Testis (tissue), 2 donors: ENCODE measurements around the gene SLC28A3.

Source experiments
- POLR2A ChIP-seq: fragments of 450-650 bp; IDR thresholded peaks from one replicate; pipeline ENCODE4 v1.6.1; 2017; ENCODE audit warnings: antibody characterized with exemption, mild to moderate bottlenecking, moderate library complexity
- TF ChIP-seq, protein P1 (sequence below), 3 experiments: fragments of 450-650 bp in 2 of 3; fragments of 200-600 bp in 1 of 3; sonication (generic) in 1 of 3; IDR thresholded peaks; one replicate each; pipeline ENCODE4 v1.5.1; 2016 to 2019; ENCODE audit warnings: antibody characterized with exemption in 3 of 3, mild to moderate bottlenecking in 2 of 3, moderate library complexity in 1 of 3

DNA sequence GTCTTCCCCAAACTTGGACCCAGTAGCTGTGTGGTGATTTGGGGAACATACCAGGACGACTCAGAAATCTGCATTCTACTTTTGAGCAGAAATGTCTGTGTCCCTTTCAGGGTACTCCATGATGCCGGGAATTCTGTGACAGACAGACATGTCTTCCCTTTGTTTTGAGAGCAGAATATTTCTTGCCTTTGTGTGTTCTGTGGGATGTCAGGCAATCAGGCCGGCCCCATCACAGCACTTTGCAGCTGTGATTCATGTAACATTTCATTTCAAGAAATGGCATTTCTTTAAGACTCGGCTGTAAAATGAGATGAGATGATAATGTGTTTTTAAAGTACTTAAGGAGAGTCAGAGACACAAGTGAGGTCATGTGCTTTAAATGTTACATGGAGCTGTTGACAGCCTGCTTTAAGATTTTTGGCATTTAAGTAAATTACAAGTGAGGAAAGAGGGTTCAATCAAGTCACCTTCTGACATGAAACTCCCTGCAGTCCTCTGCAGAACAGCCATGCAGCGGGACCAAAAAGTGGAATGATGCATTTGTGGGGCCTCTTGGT lies 98.7 kb downstream of the SLC28A3 start:
- TF ChIP-seq, protein P1, sequence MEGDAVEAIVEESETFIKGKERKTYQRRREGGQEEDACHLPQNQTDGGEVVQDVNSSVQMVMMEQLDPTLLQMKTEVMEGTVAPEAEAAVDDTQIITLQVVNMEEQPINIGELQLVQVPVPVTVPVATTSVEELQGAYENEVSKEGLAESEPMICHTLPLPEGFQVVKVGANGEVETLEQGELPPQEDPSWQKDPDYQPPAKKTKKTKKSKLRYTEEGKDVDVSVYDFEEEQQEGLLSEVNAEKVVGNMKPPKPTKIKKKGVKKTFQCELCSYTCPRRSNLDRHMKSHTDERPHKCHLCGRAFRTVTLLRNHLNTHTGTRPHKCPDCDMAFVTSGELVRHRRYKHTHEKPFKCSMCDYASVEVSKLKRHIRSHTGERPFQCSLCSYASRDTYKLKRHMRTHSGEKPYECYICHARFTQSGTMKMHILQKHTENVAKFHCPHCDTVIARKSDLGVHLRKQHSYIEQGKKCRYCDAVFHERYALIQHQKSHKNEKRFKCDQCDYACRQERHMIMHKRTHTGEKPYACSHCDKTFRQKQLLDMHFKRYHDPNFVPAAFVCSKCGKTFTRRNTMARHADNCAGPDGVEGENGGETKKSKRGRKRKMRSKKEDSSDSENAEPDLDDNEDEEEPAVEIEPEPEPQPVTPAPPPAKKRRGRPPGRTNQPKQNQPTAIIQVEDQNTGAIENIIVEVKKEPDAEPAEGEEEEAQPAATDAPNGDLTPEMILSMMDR (IDR thresholded peaks at IDR 0.05): no peak
- TF ChIP-seq POLR2A: no peak
